HG03520 (cell line): ENCODE measurements around the gene GSTA3.
"Not testable (repeated sequence)": the region's sequence is repeated elsewhere in the genome, so short reads cannot be mapped to it uniquely, and the experiment has no call there.

Source experiments
- ATAC-seq: cut with Tn5 transposase; IDR thresholded peaks from one replicate; pipeline ENCODE4 v1.9.1; 2021; ENCODE audit warnings: mild to moderate bottlenecking, moderate library complexity; ENCODE audit not compliant: unreplicated experiment

Gene GSTA3

GRCh38 chr6:52909531-52909930, at the start of gene GSTA3:
Gene GSTA3 (minus strand): TSS chr6:52909698. CDS start chr6:52905834, 3,864 bp downstream.
- no peak for ATAC-seq

GRCh38 chr6:52958546-52959255, 49.2 kb upstream of the GSTA3 start:
- no peak for ATAC-seq

- no peak for ATAC-seq
Observed at GRCh38 chr6:52955871-52956270, 46.4 kb upstream of the GSTA3 start.

GRCh38 chr6:52953911-52954839, 44.7 kb upstream of the GSTA3 start:
- no peak for ATAC-seq

- no peak for ATAC-seq
Observed at GRCh38 chr6:52946306-52946705, 36.8 kb upstream of the GSTA3 start.

GRCh38 chr6:52942821-52943220, 33.3 kb upstream of the GSTA3 start:
- ATAC-seq, result not testable (repeated sequence)

- ATAC-seq, result no peak
Observed at GRCh38 chr6:52942221-52942620, 32.7 kb upstream of the GSTA3 start.

- ATAC-seq, result no peak
Observed at GRCh38 chr6:52937908-52938307, 28.4 kb upstream of the GSTA3 start.

- no peak for ATAC-seq
Observed at GRCh38 chr6:52933778-52934177, 24.3 kb upstream of the GSTA3 start.

- no peak for ATAC-seq
Observed at GRCh38 chr6:52931351-52931750, 21.9 kb upstream of the GSTA3 start.

GRCh38 chr6:52929321-52930164, 20.0 kb upstream of the GSTA3 start:
- no peak for ATAC-seq

- ATAC-seq, result no peak
Observed at GRCh38 chr6:52927451-52927850, 18.0 kb upstream of the GSTA3 start.

GRCh38 chr6:52925919-52926792, 16.7 kb upstream of the GSTA3 start:
- ATAC-seq, result no peak

GRCh38 chr6:52925042-52925441, 15.5 kb upstream of the GSTA3 start:
- ATAC-seq, result no peak

- ATAC-seq, result not testable (repeated sequence)
Observed at GRCh38 chr6:52923689-52924088, 14.2 kb upstream of the GSTA3 start.

- no peak for ATAC-seq
Observed at GRCh38 chr6:52922161-52922560, 12.7 kb upstream of the GSTA3 start.

GRCh38 chr6:52921743-52922142, 12.2 kb upstream of the GSTA3 start:
- ATAC-seq, result no peak

- not testable (repeated sequence) for ATAC-seq
Observed at GRCh38 chr6:52919511-52919910, 10.0 kb upstream of the GSTA3 start.

- ATAC-seq, result not testable (repeated sequence)
Observed at GRCh38 chr6:52918771-52919170, 9.3 kb upstream of the GSTA3 start.
